GM12878 (cell line): ENCODE measurements around the gene UNC93A. TPM values are rescaled to one million over a fixed set of nuclear protein-coding genes. Genes with fewer than 3 reads are reported as not detected.
"Not testable (repeated sequence)": the region's sequence is repeated elsewhere in the genome, so short reads cannot be mapped to it uniquely, and the experiment has no call there.

Source experiments
- ATAC-seq: fragments of 200-7000 bp; cut with Tn5 transposase; 3 replicates; pipeline ENCODE4 v1.9.1; 2020; ENCODE audit warnings: mild to moderate bottlenecking, moderate library complexity
- BruUV-seq: library from RNA; stranded (reverse); fragments of 400-500 nt; replicated peaks from 2 replicates; lab custom pipeline; 2021; lab: Mats Ljungman, UMichigan
- CTCF ChIA-PET: fragments of 300-600 bp; sonication (Branson Sonifier 250); formaldehyde crosslinking; extraction: SDS; loops from one replicate; lab custom pipeline; 2021; ENCODE audit warnings: inconsistent platforms; lab: Yijun Ruan, JAX
- POLR2A ChIA-PET: fragments of 350-600 bp; formaldehyde crosslinking; extraction: SDS; loops from one replicate; lab custom pipeline; 2021; ENCODE audit warnings: inconsistent platforms; lab: Charles Lee
- RAD21 ChIA-PET: fragments of 300-600 bp; sonication (Branson Sonifier 250); formaldehyde crosslinking; loops from one replicate; lab custom pipeline; 2023; ENCODE audit warnings: antibody characterized with exemption; ENCODE audit not compliant: unreplicated experiment; lab: Charles Lee
- SMC1A ChIA-PET: fragments of 300-600 bp; sonication (Branson Sonifier 250); formaldehyde crosslinking; loops from one replicate; lab custom pipeline; 2023; ENCODE audit not compliant: unreplicated experiment, uncharacterized antibody; lab: Charles Lee
- DNase-seq: peaks from one replicate; pipeline ENCODE4 v3.0.0-alpha.2; 2011; ENCODE audit warnings: low read depth, low spot score
- FAIRE-seq: peaks from 3 replicates; lab custom pipeline; 2011; peaks lifted over from hg19 to GRCh38; lab: Jason Lieb, UNC
- H2AFZ ChIP-seq: 2 replicates; pipeline ENCODE4 v1.6.0; 2011; ENCODE audit warnings: low read depth, low read length, control low read depth; ENCODE audit not compliant: control insufficient read depth
- H3K27ac ChIP-seq: 2 replicates; pipeline ENCODE4 v1.5.1; 2011; ENCODE audit warnings: control low read depth; ENCODE audit not compliant: control insufficient read depth, insufficient read depth
- H3K27me3 ChIP-seq, 2 experiments: replicated peaks in 1 of 2; 2 replicates each; pipeline versions ENCODE4 v1.6.0 to v1.6.1; 2011; ENCODE audit warnings: low read length in 1 of 2; ENCODE audit not compliant: control insufficient read depth in 2 of 2, insufficient read depth in 2 of 2
- H3K36me3 ChIP-seq, 2 experiments: 2 replicates each; pipeline ENCODE4 v1.5.1; 2011; ENCODE audit warnings: low read length in 1 of 2; ENCODE audit not compliant: control insufficient read depth in 2 of 2, insufficient read depth in 2 of 2
- H3K4me1 ChIP-seq: 2 replicates; pipeline ENCODE4 v1.6.1; 2011; ENCODE audit warnings: mild to moderate bottlenecking, low read length, moderate library complexity, mixed read lengths; ENCODE audit not compliant: control insufficient read depth, insufficient read depth
- H3K4me2 ChIP-seq: 2 replicates; pipeline ENCODE4 v1.6.0; 2011; ENCODE audit warnings: control low read depth; ENCODE audit not compliant: control insufficient read depth, insufficient read depth
- H3K4me3 ChIP-seq: fragments of 200-600 bp; sonication (generic); 2 replicates; pipeline ENCODE4 v1.5.1; 2016
- H3K79me2 ChIP-seq: 2 replicates; pipeline ENCODE4 v1.6.0; 2011; ENCODE audit warnings: low read length; ENCODE audit not compliant: control insufficient read depth, insufficient read depth
- H3K9ac ChIP-seq: 2 replicates; pipeline ENCODE4 v1.8.0; 2011; ENCODE audit warnings: low read length, control low read depth, mixed read lengths; ENCODE audit not compliant: control insufficient read depth, insufficient read depth
- H3K9me3 ChIP-seq: replicated peaks from 3 replicates; pipeline ENCODE4 v1.5.1; 2011; ENCODE audit warnings: mild to moderate bottlenecking, low read length; ENCODE audit not compliant: control insufficient read depth, insufficient read depth
- H4K20me1 ChIP-seq: 2 replicates; pipeline ENCODE4 v1.6.0; 2011; ENCODE audit not compliant: control insufficient read depth, insufficient read depth
- EED ChIP-seq: sonication (generic); IDR thresholded peaks from 2 replicates; pipeline ENCODE4 v1.6.1; 2016; ENCODE audit warnings: antibody characterized with exemption, low read depth
- FOXK2 ChIP-seq: fragments of 450-650 bp; IDR thresholded peaks from 2 replicates; pipeline ENCODE4 v1.6.1; 2017; ENCODE audit warnings: mild to moderate bottlenecking, moderate library complexity
- IRF4 ChIP-seq: IDR thresholded peaks from 2 replicates; pipeline ENCODE4 v1.6.1; 2011; ENCODE audit warnings: low read depth, low read length
- NFYB ChIP-seq: IDR thresholded peaks from 2 replicates; pipeline ENCODE4 v1.6.1; 2011; ENCODE audit warnings: low read depth, mild to moderate bottlenecking, low read length, improper control_type of control experiment, moderate library complexity; ENCODE audit not compliant: insufficient read depth
- NR2C2 ChIP-seq: IDR thresholded peaks from 2 replicates; pipeline ENCODE4 v1.6.1; 2011; ENCODE audit warnings: borderline replicate concordance, low read depth; ENCODE audit not compliant: control insufficient read depth, insufficient read length
- SIX5 ChIP-seq: IDR thresholded peaks from 2 replicates; pipeline ENCODE4 v1.6.1; 2011; ENCODE audit warnings: mild to moderate bottlenecking, low read depth, low read length, moderate library complexity; ENCODE audit not compliant: severe bottlenecking
- SPI1 ChIP-seq: IDR thresholded peaks from 2 replicates; pipeline ENCODE4 v1.6.1; 2011; ENCODE audit warnings: low read depth, mild to moderate bottlenecking, low read length, moderate library complexity, borderline replicate concordance; ENCODE audit not compliant: insufficient read depth
- SUZ12 ChIP-seq: fragments of 200-600 bp; sonication (generic); IDR thresholded peaks from one replicate; pipeline ENCODE4 v1.6.1; 2018; ENCODE audit warnings: antibody characterized with exemption, mild to moderate bottlenecking; ENCODE audit not compliant: unreplicated experiment
- TARDBP ChIP-seq: IDR thresholded peaks from 2 replicates; pipeline ENCODE4 v1.6.1; 2016; ENCODE audit warnings: borderline replicate concordance
- TBL1XR1 ChIP-seq: IDR thresholded peaks from 2 replicates; pipeline ENCODE4 v1.6.1; 2012; ENCODE audit warnings: low read depth, low read length, improper control_type of control experiment
- YBX1 ChIP-seq: fragments of 450-650 bp; IDR thresholded peaks from 2 replicates; pipeline ENCODE4 v1.6.1; 2016; ENCODE audit warnings: antibody characterized with exemption
- ZBED1 ChIP-seq: IDR thresholded peaks from 2 replicates; pipeline ENCODE4 v1.6.1; 2016; ENCODE audit warnings: borderline replicate concordance
- WGBS: methylation state at CpG from one replicate; pipeline ENCODE4 v1.1.6; 2016; ENCODE audit warnings: low lambda C conversion rate; ENCODE audit not compliant: insufficient replicate concordance, insufficient coverage; ENCODE audit errors: missing lambda C conversion rate; 5-methylcytosine and 5-hydroxymethylcytosine counted together
- in situ Hi-C: fragments of 300-500 bp; cut with MboI; formaldehyde crosslinking; loops from 9 replicates; pipeline ENCODE4 v1.14.3; 2018; ENCODE audit warnings: mixed read lengths
- intact Hi-C: fragments of 100-400 bp; cut with micrococcal nuclease; formaldehyde crosslinking; loops from one replicate; pipeline ENCODE4 v1.14.2; 2022; ENCODE audit not compliant: unreplicated experiment
- polyA plus RNA-seq, 11 experiments: library from polyadenylated mRNA; depleted of rRNA in 4 of 11; unstranded in 6 of 11; stranded (reverse) in 5 of 11; fragments of >200 nt; fragmentation: Nextera tagmentation in 4 of 11; fragmentation: Illumina TruSeq in 1 of 11; extraction: Ambion mirVana in 4 of 11; extraction: Trizol in 1 of 11; gene quantifications; 1 replicate in 1 of 11; 2 replicates in 10 of 11; pipeline versions ENCODE4 v1.2.1 to v1.2.3, GENCODE V29; 2011 to 2016; ENCODE audit warnings: inconsistent platforms in 2 of 11, missing spikeins in 2 of 11, low read depth in 1 of 11
- total RNA-seq, 4 experiments: library from RNA; depleted of rRNA in 3 of 4; stranded (reverse); fragments of >200 nt in 3 of 4; fragmentation: Illumina TruSeq in 1 of 4; extraction: Trizol in 1 of 4; gene quantifications; 2 replicates each; pipeline versions ENCODE4 v1.2.1 to v1.2.3, GENCODE V29; 2013 to 2021
- TF ChIP-seq, protein P1 (sequence below): fragments of 450-650 bp; IDR thresholded peaks from 2 replicates; pipeline ENCODE4 v1.6.1; 2016; ENCODE audit warnings: mild to moderate bottlenecking
- TF ChIP-seq, protein P2 (sequence below): fragments of 450-650 bp; formaldehyde crosslinking; IDR thresholded peaks from 2 replicates; pipeline ENCODE4 v1.4.0; 2022; ENCODE audit warnings: mild to moderate bottlenecking, moderate library complexity
- TF ChIP-seq, protein P3 (sequence below): fragments of 450-650 bp; IDR thresholded peaks from 2 replicates; pipeline ENCODE4 v1.6.1; 2017; ENCODE audit warnings: mild to moderate bottlenecking
- TF ChIP-seq, protein P4 (sequence below): fragments of 450-650 bp; IDR thresholded peaks from 2 replicates; pipeline ENCODE4 v1.6.1; 2014; ENCODE audit warnings: mild to moderate bottlenecking

The UNC93A gene
- total and polyA plus RNA-seq, 10 of the 15 experiments (the other 5 are each of a cell fraction or from before 2014, with no cell fraction given): 0.37 TPM; not detected in 9

DNA sequence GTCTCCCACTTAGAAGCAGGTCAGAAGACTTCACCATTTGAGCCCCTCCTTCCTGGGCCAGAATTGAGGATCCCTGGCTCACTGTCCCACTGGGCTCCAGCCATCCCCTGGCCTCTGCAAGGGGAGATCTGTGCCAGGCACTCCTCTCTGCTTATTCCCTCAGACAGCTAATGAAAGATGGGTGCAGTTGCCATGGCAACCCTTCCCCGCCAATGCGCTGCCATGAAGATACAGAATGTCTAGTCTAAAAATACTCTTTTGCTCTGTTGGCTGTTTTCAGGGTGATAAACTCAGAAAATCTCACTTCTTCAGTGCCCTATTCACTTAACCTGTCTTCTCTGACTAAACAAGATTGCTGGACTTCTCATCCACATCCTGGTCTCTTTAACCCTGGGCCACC is 20.2 kb downstream of the UNC93A start (continued):
- TF ChIP-seq SUZ12 (no peak), FOXK2 (no peak), ZBED1 (no peak), TARDBP (no peak), SPI1 (no peak), NR2C2 (no peak), NFYB (no peak), EED (no peak), TBL1XR1 (no peak), SIX5 (no peak), YBX1 (no peak), IRF4 (no peak)
- TF ChIP-seq, protein P1, sequence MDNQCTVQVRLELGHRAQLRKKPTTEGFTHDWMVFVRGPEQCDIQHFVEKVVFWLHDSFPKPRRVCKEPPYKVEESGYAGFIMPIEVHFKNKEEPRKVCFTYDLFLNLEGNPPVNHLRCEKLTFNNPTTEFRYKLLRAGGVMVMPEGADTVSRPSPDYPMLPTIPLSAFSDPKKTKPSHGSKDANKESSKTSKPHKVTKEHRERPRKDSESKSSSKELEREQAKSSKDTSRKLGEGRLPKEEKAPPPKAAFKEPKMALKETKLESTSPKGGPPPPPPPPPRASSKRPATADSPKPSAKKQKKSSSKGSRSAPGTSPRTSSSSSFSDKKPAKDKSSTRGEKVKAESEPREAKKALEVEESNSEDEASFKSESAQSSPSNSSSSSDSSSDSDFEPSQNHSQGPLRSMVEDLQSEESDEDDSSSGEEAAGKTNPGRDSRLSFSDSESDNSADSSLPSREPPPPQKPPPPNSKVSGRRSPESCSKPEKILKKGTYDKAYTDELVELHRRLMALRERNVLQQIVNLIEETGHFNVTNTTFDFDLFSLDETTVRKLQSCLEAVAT: no peak
- TF ChIP-seq, protein P2, sequence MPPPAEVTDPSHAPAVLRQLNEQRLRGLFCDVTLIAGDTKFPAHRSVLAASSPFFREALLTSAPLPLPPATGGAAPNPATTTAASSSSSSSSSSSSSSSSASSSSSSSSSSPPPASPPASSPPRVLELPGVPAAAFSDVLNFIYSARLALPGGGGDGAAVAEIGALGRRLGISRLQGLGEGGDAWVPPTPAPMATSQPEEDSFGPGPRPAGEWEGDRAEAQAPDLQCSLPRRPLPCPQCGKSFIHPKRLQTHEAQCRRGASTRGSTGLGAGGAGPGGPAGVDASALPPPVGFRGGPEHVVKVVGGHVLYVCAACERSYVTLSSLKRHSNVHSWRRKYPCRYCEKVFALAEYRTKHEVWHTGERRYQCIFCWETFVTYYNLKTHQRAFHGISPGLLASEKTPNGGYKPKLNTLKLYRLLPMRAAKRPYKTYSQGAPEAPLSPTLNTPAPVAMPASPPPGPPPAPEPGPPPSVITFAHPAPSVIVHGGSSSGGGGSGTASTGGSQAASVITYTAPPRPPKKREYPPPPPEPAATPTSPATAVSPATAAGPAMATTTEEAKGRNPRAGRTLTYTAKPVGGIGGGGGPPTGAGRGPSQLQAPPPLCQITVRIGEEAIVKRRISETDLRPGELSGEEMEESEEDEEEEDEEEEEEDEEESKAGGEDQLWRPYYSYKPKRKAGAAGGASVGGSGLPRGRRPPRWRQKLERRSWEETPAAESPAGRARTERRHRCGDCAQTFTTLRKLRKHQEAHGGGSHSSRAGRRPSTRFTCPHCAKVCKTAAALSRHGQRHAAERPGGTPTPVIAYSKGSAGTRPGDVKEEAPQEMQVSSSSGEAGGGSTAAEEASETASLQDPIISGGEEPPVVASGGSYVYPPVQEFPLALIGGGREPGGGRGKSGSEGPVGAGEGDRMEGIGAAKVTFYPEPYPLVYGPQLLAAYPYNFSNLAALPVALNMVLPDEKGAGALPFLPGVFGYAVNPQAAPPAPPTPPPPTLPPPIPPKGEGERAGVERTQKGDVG (CRISPR knock-in tag): no peak
- TF ChIP-seq, protein P3, sequence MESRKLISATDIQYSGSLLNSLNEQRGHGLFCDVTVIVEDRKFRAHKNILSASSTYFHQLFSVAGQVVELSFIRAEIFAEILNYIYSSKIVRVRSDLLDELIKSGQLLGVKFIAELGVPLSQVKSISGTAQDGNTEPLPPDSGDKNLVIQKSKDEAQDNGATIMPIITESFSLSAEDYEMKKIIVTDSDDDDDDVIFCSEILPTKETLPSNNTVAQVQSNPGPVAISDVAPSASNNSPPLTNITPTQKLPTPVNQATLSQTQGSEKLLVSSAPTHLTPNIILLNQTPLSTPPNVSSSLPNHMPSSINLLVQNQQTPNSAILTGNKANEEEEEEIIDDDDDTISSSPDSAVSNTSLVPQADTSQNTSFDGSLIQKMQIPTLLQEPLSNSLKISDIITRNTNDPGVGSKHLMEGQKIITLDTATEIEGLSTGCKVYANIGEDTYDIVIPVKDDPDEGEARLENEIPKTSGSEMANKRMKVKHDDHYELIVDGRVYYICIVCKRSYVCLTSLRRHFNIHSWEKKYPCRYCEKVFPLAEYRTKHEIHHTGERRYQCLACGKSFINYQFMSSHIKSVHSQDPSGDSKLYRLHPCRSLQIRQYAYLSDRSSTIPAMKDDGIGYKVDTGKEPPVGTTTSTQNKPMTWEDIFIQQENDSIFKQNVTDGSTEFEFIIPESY: no peak
- TF ChIP-seq, protein P4, sequence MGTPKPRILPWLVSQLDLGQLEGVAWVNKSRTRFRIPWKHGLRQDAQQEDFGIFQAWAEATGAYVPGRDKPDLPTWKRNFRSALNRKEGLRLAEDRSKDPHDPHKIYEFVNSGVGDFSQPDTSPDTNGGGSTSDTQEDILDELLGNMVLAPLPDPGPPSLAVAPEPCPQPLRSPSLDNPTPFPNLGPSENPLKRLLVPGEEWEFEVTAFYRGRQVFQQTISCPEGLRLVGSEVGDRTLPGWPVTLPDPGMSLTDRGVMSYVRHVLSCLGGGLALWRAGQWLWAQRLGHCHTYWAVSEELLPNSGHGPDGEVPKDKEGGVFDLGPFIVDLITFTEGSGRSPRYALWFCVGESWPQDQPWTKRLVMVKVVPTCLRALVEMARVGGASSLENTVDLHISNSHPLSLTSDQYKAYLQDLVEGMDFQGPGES: no peak

DNA sequence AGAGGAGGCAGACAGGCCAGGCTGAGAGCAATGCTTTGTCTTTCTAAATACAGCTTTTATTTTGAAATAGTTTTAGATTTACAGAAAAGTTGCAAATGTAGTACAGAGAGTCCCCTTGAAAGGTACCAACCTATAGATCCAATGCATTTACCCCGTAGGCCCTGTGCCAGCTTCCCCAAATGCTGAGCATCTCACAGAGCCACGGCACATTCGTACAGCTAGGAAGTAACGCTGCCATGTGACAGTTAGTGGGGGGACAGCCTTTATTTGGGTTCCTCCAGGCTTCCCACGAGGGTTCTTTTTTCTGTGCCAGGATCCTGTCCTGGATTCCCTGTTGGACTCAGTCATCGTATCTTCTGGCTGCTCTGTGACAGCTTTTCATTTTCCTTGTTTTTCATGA is 20.6 kb downstream of the UNC93A start:
- H4K20me1 ChIP-seq, in situ Hi-C loops, BruUV-seq, H3K79me2 ChIP-seq, H3K27me3 ChIP-seq, SMC1A ChIA-PET, H3K9ac ChIP-seq, ATAC-seq, H3K9me3 ChIP-seq, H3K27ac ChIP-seq, H3K4me1 ChIP-seq, DNase-seq, POLR2A ChIA-PET, H3K4me3 ChIP-seq, H3K36me3 ChIP-seq, H2AFZ ChIP-seq, H3K4me2 ChIP-seq, RAD21 ChIA-PET, FAIRE-seq, CTCF ChIA-PET, intact Hi-C loops: not testable (repeated sequence)
- WGBS: 35% methylated on average over 6 of the region's 6 CpGs
